ENCODE data around the gene P2RX5.
A peak's percentile ranks its signal among the peaks of the same experiment; 100 is the strongest.

P2RX5 gene

GRCh38 chr17:3668279-3669084 lies 27.5 kb downstream of the P2RX5 start, which contains the start of the genes EMC6 and TAX1BP3:
TSS of gene EMC6 (plus strand) at chr17:3668812. CDS start at chr17:3669147, 335 bp downstream.
TSS of gene TAX1BP3 (minus strand) at chr17:3668578. CDS start at chr17:3668526, 52 bp downstream.
- H3K4me3 ChIP-seq (ENCODE audit: low read depth, low read length): peak within 1 kb of the TSS; percentile 90
- H3K4me1 ChIP-seq (ENCODE audit: control insufficient read depth, insufficient read depth, low read length): peaks cover 8% of the 10 kb centered on the region; the same call in 1 of the 2 replicates
- peaks cover 7 to 30% of the 10 kb centered on the region in 2 experiments; a peak in 2 of 3 replicates for H3K36me3 ChIP-seq (ENCODE audit: control insufficient read depth in 2 of 2, insufficient read depth in 1 of 2, low read length in 2 of 2)
- POLR2A ChIA-PET: interaction anchor here (0.7 to 4.4 kb wide), 16 partner anchors 9 to 475 kb away, joined by 3 to 75 read pairs (median 4); partner anchors contain the start of genes CTNS, CYB5D2, HASPIN and SHPK
- CTCF ChIA-PET: interaction anchor here (0.9 to 1.4 kb wide), 3 partner anchors 10 to 65 kb away, joined by 3 to 4 read pairs (median 4); no protein-coding TSS in a partner anchor
- no peaks in the 10 kb centered on the region for H3K9me3 ChIP-seq (ENCODE audit: control insufficient read depth, insufficient read depth, low read depth, low read length)
- H3K27ac ChIP-seq (ENCODE audit: extremely low read depth, low read depth, low read length): peak within 1 kb of the TSS; percentile 93
- TF ChIP-seq MZF1 (tag by site-specific recombination; IDR thresholded peaks at IDR 0.05; ENCODE audit: borderline replicate concordance) (no peak), ZNF18 (tag by site-specific recombination; IDR thresholded peaks at IDR 0.05) (no peak), ZNF362 (tag by site-specific recombination; IDR thresholded peaks at IDR 0.05) (no peak), ZFHX2 (tag by site-specific recombination; conservative IDR thresholded peaks at IDR 0.05) (no peak; the same call in 1 of the 2 replicates), ZNF223 (tag by site-specific recombination; IDR thresholded peaks at IDR 0.05) (no peak), ZNF433 (tag by site-specific recombination; IDR thresholded peaks at IDR 0.05; ENCODE audit: low read depth) (no peak), ZNF571 (tag by site-specific recombination; IDR thresholded peaks at IDR 0.05) (no peak), ZNF416 (tag by site-specific recombination; IDR thresholded peaks at IDR 0.05) (no peak), KLF17 (tag by site-specific recombination; IDR thresholded peaks at IDR 0.05) (no peak; the same call in 1 of the 2 replicates), ZNF707 (tag by site-specific recombination; IDR thresholded peaks at IDR 0.05) (no peak), ZNF239 (tag by site-specific recombination; IDR thresholded peaks at IDR 0.05) (no peak), KLF8 (tag by site-specific recombination; IDR thresholded peaks at IDR 0.05) (peak; percentile 32; the same call in 1 of the 2 replicates), KLF9 (tag by site-specific recombination; IDR thresholded peaks at IDR 0.05; ENCODE audit: low read depth) (peak; percentile 17), ZBTB48 (tag by site-specific recombination; IDR thresholded peaks at IDR 0.05) (peak; percentile 14), ZNF510 (tag by site-specific recombination; IDR thresholded peaks at IDR 0.05; ENCODE audit: insufficient replicate concordance) (no peak), ZNF341 (tag by site-specific recombination; IDR thresholded peaks at IDR 0.05; ENCODE audit: low read depth) (peak; percentile 6; the same call in 1 of the 2 replicates), ZNF626 (tag by site-specific recombination; IDR thresholded peaks at IDR 0.05) (no peak), EGR2 (tag by site-specific recombination; IDR thresholded peaks at IDR 0.05; ENCODE audit: low read depth) (no peak), ZNF280C (tag by site-specific recombination; IDR thresholded peaks at IDR 0.05) (no peak), YY2 (tag by site-specific recombination; IDR thresholded peaks at IDR 0.05) (peak; percentile 72; the same call in 1 of the 2 replicates), ZNF76 (tag by site-specific recombination; IDR thresholded peaks at IDR 0.05; ENCODE audit: borderline replicate concordance, low read depth) (peak; percentile 86; the same call in 1 of the 2 replicates), ZSCAN23 (tag by site-specific recombination; IDR thresholded peaks at IDR 0.05) (peak; percentile 38; the same call in 1 of the 2 replicates), ZNF274 (IDR thresholded peaks at IDR 0.05; ENCODE audit: low read length) (no peak), ZNF274 (tag by site-specific recombination; IDR thresholded peaks at IDR 0.05; ENCODE audit: borderline replicate concordance) (no peak)
- TF ChIP-seq, protein P1, sequence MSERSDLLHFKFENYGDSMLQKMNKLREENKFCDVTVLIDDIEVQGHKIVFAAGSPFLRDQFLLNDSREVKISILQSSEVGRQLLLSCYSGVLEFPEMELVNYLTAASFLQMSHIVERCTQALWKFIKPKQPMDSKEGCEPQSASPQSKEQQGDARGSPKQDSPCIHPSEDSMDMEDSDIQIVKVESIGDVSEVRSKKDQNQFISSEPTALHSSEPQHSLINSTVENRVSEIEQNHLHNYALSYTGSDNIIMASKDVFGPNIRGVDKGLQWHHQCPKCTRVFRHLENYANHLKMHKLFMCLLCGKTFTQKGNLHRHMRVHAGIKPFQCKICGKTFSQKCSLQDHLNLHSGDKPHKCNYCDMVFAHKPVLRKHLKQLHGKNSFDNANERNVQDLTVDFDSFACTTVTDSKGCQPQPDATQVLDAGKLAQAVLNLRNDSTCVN (tag by site-specific recombination; optimal IDR thresholded peaks at IDR 0.05): peak; percentile 79
- TF ChIP-seq, protein P2, sequence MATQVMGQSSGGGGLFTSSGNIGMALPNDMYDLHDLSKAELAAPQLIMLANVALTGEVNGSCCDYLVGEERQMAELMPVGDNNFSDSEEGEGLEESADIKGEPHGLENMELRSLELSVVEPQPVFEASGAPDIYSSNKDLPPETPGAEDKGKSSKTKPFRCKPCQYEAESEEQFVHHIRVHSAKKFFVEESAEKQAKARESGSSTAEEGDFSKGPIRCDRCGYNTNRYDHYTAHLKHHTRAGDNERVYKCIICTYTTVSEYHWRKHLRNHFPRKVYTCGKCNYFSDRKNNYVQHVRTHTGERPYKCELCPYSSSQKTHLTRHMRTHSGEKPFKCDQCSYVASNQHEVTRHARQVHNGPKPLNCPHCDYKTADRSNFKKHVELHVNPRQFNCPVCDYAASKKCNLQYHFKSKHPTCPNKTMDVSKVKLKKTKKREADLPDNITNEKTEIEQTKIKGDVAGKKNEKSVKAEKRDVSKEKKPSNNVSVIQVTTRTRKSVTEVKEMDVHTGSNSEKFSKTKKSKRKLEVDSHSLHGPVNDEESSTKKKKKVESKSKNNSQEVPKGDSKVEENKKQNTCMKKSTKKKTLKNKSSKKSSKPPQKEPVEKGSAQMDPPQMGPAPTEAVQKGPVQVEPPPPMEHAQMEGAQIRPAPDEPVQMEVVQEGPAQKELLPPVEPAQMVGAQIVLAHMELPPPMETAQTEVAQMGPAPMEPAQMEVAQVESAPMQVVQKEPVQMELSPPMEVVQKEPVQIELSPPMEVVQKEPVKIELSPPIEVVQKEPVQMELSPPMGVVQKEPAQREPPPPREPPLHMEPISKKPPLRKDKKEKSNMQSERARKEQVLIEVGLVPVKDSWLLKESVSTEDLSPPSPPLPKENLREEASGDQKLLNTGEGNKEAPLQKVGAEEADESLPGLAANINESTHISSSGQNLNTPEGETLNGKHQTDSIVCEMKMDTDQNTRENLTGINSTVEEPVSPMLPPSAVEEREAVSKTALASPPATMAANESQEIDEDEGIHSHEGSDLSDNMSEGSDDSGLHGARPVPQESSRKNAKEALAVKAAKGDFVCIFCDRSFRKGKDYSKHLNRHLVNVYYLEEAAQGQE (tag by site-specific recombination; IDR thresholded peaks at IDR 0.05): peak; percentile 94

Data from HEK293 (cell line).